GM12878 (cell line): Measurements from ENCODE around the gene AVP. TPM values are rescaled to one million over a fixed set of nuclear protein-coding genes. Genes with fewer than 3 reads are reported as not detected.

Source experiments
- ATAC-seq: fragments of 200-7000 bp; cut with Tn5 transposase; 3 replicates; pipeline ENCODE4 v1.9.1; 2020; ENCODE audit warnings: mild to moderate bottlenecking, moderate library complexity
- BruUV-seq: library from RNA; stranded (reverse); fragments of 400-500 nt; replicated peaks from 2 replicates; lab custom pipeline; 2021; lab: Mats Ljungman, UMichigan
- CTCF ChIA-PET: fragments of 300-600 bp; sonication (Branson Sonifier 250); formaldehyde crosslinking; extraction: SDS; loops from one replicate; lab custom pipeline; 2021; ENCODE audit warnings: inconsistent platforms; lab: Yijun Ruan, JAX
- POLR2A ChIA-PET: fragments of 350-600 bp; formaldehyde crosslinking; extraction: SDS; loops from one replicate; lab custom pipeline; 2021; ENCODE audit warnings: inconsistent platforms; lab: Charles Lee
- RAD21 ChIA-PET: fragments of 300-600 bp; sonication (Branson Sonifier 250); formaldehyde crosslinking; loops from one replicate; lab custom pipeline; 2023; ENCODE audit warnings: antibody characterized with exemption; ENCODE audit not compliant: unreplicated experiment; lab: Charles Lee
- SMC1A ChIA-PET: fragments of 300-600 bp; sonication (Branson Sonifier 250); formaldehyde crosslinking; loops from one replicate; lab custom pipeline; 2023; ENCODE audit not compliant: unreplicated experiment, uncharacterized antibody; lab: Charles Lee
- DNase-seq: peaks from one replicate; pipeline ENCODE4 v3.0.0-alpha.2; 2011; ENCODE audit warnings: low read depth, low spot score
- FAIRE-seq: peaks from 3 replicates; lab custom pipeline; 2011; peaks lifted over from hg19 to GRCh38; lab: Jason Lieb, UNC
- H2AFZ ChIP-seq: 2 replicates; pipeline ENCODE4 v1.6.0; 2011; ENCODE audit warnings: low read depth, low read length, control low read depth; ENCODE audit not compliant: control insufficient read depth
- H3K27ac ChIP-seq: 2 replicates; pipeline ENCODE4 v1.5.1; 2011; ENCODE audit warnings: control low read depth; ENCODE audit not compliant: control insufficient read depth, insufficient read depth
- H3K27me3 ChIP-seq, 2 experiments: replicated peaks in 1 of 2; 2 replicates each; pipeline versions ENCODE4 v1.6.0 to v1.6.1; 2011; ENCODE audit warnings: low read length in 1 of 2; ENCODE audit not compliant: control insufficient read depth in 2 of 2, insufficient read depth in 2 of 2
- H3K36me3 ChIP-seq, 2 experiments: 2 replicates each; pipeline ENCODE4 v1.5.1; 2011; ENCODE audit warnings: low read length in 1 of 2; ENCODE audit not compliant: control insufficient read depth in 2 of 2, insufficient read depth in 2 of 2
- H3K4me1 ChIP-seq: 2 replicates; pipeline ENCODE4 v1.6.1; 2011; ENCODE audit warnings: mild to moderate bottlenecking, low read length, moderate library complexity, mixed read lengths; ENCODE audit not compliant: control insufficient read depth, insufficient read depth
- H3K4me2 ChIP-seq: 2 replicates; pipeline ENCODE4 v1.6.0; 2011; ENCODE audit warnings: control low read depth; ENCODE audit not compliant: control insufficient read depth, insufficient read depth
- H3K4me3 ChIP-seq: fragments of 200-600 bp; sonication (generic); 2 replicates; pipeline ENCODE4 v1.5.1; 2016
- H3K79me2 ChIP-seq: 2 replicates; pipeline ENCODE4 v1.6.0; 2011; ENCODE audit warnings: low read length; ENCODE audit not compliant: control insufficient read depth, insufficient read depth
- H3K9ac ChIP-seq: 2 replicates; pipeline ENCODE4 v1.8.0; 2011; ENCODE audit warnings: low read length, control low read depth, mixed read lengths; ENCODE audit not compliant: control insufficient read depth, insufficient read depth
- H3K9me3 ChIP-seq: replicated peaks from 3 replicates; pipeline ENCODE4 v1.5.1; 2011; ENCODE audit warnings: mild to moderate bottlenecking, low read length; ENCODE audit not compliant: control insufficient read depth, insufficient read depth
- H4K20me1 ChIP-seq: 2 replicates; pipeline ENCODE4 v1.6.0; 2011; ENCODE audit not compliant: control insufficient read depth, insufficient read depth
- CBX3 ChIP-seq: fragments of 200-600 bp; sonication (generic); IDR thresholded peaks from 2 replicates; pipeline ENCODE4 v1.6.1; 2016; ENCODE audit warnings: low read depth, borderline replicate concordance
- DPF2 ChIP-seq: fragments of 450-650 bp; IDR thresholded peaks from 2 replicates; pipeline ENCODE4 v1.6.1; 2017; ENCODE audit warnings: mild to moderate bottlenecking
- FOS ChIP-seq: IDR thresholded peaks from 3 replicates; pipeline ENCODE4 v1.6.1; 2011; ENCODE audit warnings: borderline replicate concordance; ENCODE audit not compliant: insufficient read length; ENCODE audit errors: extremely low read depth
- HCFC1 ChIP-seq: fragments of 150-350 bp; IDR thresholded peaks from 2 replicates; pipeline ENCODE4 v1.6.1; 2014; ENCODE audit warnings: low read length
- KLF5 ChIP-seq: fragments of 450-650 bp; IDR thresholded peaks from 2 replicates; pipeline ENCODE4 v1.6.1; 2014; ENCODE audit warnings: mild to moderate bottlenecking; ENCODE audit not compliant: partially characterized antibody
- LARP7 ChIP-seq: fragments of 450-650 bp; IDR thresholded peaks from 2 replicates; pipeline ENCODE4 v1.6.1; 2017; ENCODE audit warnings: mild to moderate bottlenecking
- MYB ChIP-seq: fragments of 150-350 bp; IDR thresholded peaks from 2 replicates; pipeline ENCODE4 v1.6.1; 2014; ENCODE audit warnings: mild to moderate bottlenecking, low read depth, low read length, borderline replicate concordance
- ZNF384 ChIP-seq: IDR thresholded peaks from 2 replicates; pipeline ENCODE4 v1.6.1; 2012; ENCODE audit warnings: low read depth, mild to moderate bottlenecking, low read length, improper control_type of control experiment, borderline replicate concordance
- WGBS: methylation state at CpG from one replicate; pipeline ENCODE4 v1.1.6; 2016; ENCODE audit warnings: low lambda C conversion rate; ENCODE audit not compliant: insufficient replicate concordance, insufficient coverage; ENCODE audit errors: missing lambda C conversion rate; 5-methylcytosine and 5-hydroxymethylcytosine counted together
- in situ Hi-C: fragments of 300-500 bp; cut with MboI; formaldehyde crosslinking; loops from 9 replicates; pipeline ENCODE4 v1.14.3; 2018; ENCODE audit warnings: mixed read lengths
- intact Hi-C: fragments of 100-400 bp; cut with micrococcal nuclease; formaldehyde crosslinking; loops from one replicate; pipeline ENCODE4 v1.14.2; 2022; ENCODE audit not compliant: unreplicated experiment
- polyA plus RNA-seq, 11 experiments: library from polyadenylated mRNA; depleted of rRNA in 4 of 11; unstranded in 6 of 11; stranded (reverse) in 5 of 11; fragments of >200 nt; fragmentation: Nextera tagmentation in 4 of 11; fragmentation: Illumina TruSeq in 1 of 11; extraction: Ambion mirVana in 4 of 11; extraction: Trizol in 1 of 11; gene quantifications; 1 replicate in 1 of 11; 2 replicates in 10 of 11; pipeline versions ENCODE4 v1.2.1 to v1.2.3, GENCODE V29; 2011 to 2016; ENCODE audit warnings: inconsistent platforms in 2 of 11, missing spikeins in 2 of 11, low read depth in 1 of 11
- total RNA-seq, 4 experiments: library from RNA; depleted of rRNA in 3 of 4; stranded (reverse); fragments of >200 nt in 3 of 4; fragmentation: Illumina TruSeq in 1 of 4; extraction: Trizol in 1 of 4; gene quantifications; 2 replicates each; pipeline versions ENCODE4 v1.2.1 to v1.2.3, GENCODE V29; 2013 to 2021

AVP gene
- total and polyA plus RNA-seq, 10 of the 15 experiments (the other 5 are each of a cell fraction or from before 2014, with no cell fraction given) = not detected

GRCh38 chr20:3116341-3116740, 31.8 kb upstream of the AVP start:
- H3K4me1 ChIP-seq = no peaks in the 10 kb centered on the region
- 70% methylated on average over 4 of the region's 4 CpGs for WGBS
- no peaks in the 10 kb centered on the region for H3K9me3 ChIP-seq
- no peak overlapping the region for H3K9ac ChIP-seq
- ChIA-PET RAD21 (no interaction called here), CTCF (interaction anchor here (0.6 to 1.9 kb wide), 2 partner anchors 39 to 63 kb away, joined by 5 to 15 read pairs; no protein-coding TSS in a partner anchor), SMC1A (interaction anchor here (1.8 kb wide), 1 partner anchor 63 kb away, joined by 5 read pairs; no protein-coding TSS in a partner anchor), POLR2A (no interaction called here)
- no peak overlapping the region for H2AFZ ChIP-seq
- H3K36me3 ChIP-seq = peaks cover under 1 to 2% of the 10 kb centered on the region in 2 experiments
- no peak overlapping the region for H3K4me2 ChIP-seq
- no peak overlapping the region for H3K4me3 ChIP-seq
- no peak for FAIRE-seq
- intact Hi-C loops = loop anchor here (5.0 kb wide), 1 partner anchor 201 kb away; no protein-coding TSS in a partner anchor
- TF ChIP-seq MYB (no peak), LARP7 (no peak), DPF2 (no peak), KLF5 (no peak), CBX3 (no peak), HCFC1 (no peak), ZNF384 (no peak), FOS (no peak)
- DNase-seq = no peak
- no peaks in the 10 kb centered on the region for H4K20me1 ChIP-seq
- in situ Hi-C loops = no loop called here
- no peaks in the 10 kb centered on the region for H3K79me2 ChIP-seq
- ATAC-seq = no peak
- no peak overlapping the region for H3K27ac ChIP-seq
- H3K27me3 ChIP-seq = no peaks in the 10 kb centered on the region
- no TSS peak for BruUV-seq
